ENCODE measurements around the gene SFXN5.

Gene SFXN5

GRCh38 chr2:72955228-72956049 lies 116.1 kb downstream of the SFXN5 start:
- no peak for DNase-seq (ENCODE audit: extremely low read depth, insufficient read length)
- TF ChIP-seq CTCF (IDR thresholded peaks at IDR 0.05; ENCODE audit: insufficient read depth, low read length, poor library complexity, severe bottlenecking), result no peak

GRCh38 chr2:72954376-72955227 lies 116.9 kb downstream of the SFXN5 start:
- no peak for TF ChIP-seq CTCF (IDR thresholded peaks at IDR 0.05; ENCODE audit: insufficient read depth, low read length, poor library complexity, severe bottlenecking)
- H3K36me3 ChIP-seq (ENCODE audit: control insufficient read depth, insufficient read depth, low read length), result no peaks in the 10 kb centered on the region
- peak overlapping the region; percentile 14; the same call in 1 of the 2 replicates for H3K4me3 ChIP-seq (replicated peaks; ENCODE audit: low read depth, low read length)
- no peak for DNase-seq (ENCODE audit: extremely low read depth, insufficient read length)
- H3K27me3 ChIP-seq (replicated peaks; ENCODE audit: control insufficient read depth, insufficient read depth, low read length), result no peaks in the 10 kb centered on the region

More at GRCh38 chr2:72955228-72956049, 116.1 kb downstream of the SFXN5 start:
- Histone ChIP-seq H3K27me3 (replicated peaks; ENCODE audit: control insufficient read depth, insufficient read depth, low read length) (no peaks in the 10 kb centered on the region), H3K4me3 (replicated peaks; ENCODE audit: low read depth, low read length) (no peak overlapping the region), H3K36me3 (ENCODE audit: control insufficient read depth, insufficient read depth, low read length) (no peaks in the 10 kb centered on the region)

GRCh38 chr2:72953976-72954375 lies 117.5 kb downstream of the SFXN5 start:
- no peak for TF ChIP-seq CTCF (IDR thresholded peaks at IDR 0.05; ENCODE audit: insufficient read depth, low read length, poor library complexity, severe bottlenecking)

GRCh38 chr2:72953528-72953927 lies 118.0 kb downstream of the SFXN5 start:
- no peak for TF ChIP-seq CTCF (IDR thresholded peaks at IDR 0.05; ENCODE audit: insufficient read depth, low read length, poor library complexity, severe bottlenecking)
- DNase-seq (ENCODE audit: extremely low read depth, insufficient read length), result no peak
- no peaks in the 10 kb centered on the region for H3K36me3 ChIP-seq (ENCODE audit: control insufficient read depth, insufficient read depth, low read length)
- H3K4me3 ChIP-seq (replicated peaks; ENCODE audit: low read depth, low read length), result no peak overlapping the region
- H3K27me3 ChIP-seq (replicated peaks; ENCODE audit: control insufficient read depth, insufficient read depth, low read length), result no peaks in the 10 kb centered on the region

More at GRCh38 chr2:72953976-72954375, 117.5 kb downstream of the SFXN5 start:
- H3K4me3 ChIP-seq (replicated peaks; ENCODE audit: low read depth, low read length), result peak overlapping the region; percentile 14
- H3K36me3 ChIP-seq (ENCODE audit: control insufficient read depth, insufficient read depth, low read length), result no peaks in the 10 kb centered on the region
- H3K27me3 ChIP-seq (replicated peaks; ENCODE audit: control insufficient read depth, insufficient read depth, low read length), result no peaks in the 10 kb centered on the region
- DNase-seq (ENCODE audit: extremely low read depth, insufficient read length), result no peak

GRCh38 chr2:72952961-72953360 lies 118.6 kb downstream of the SFXN5 start:
- DNase-seq (ENCODE audit: extremely low read depth, insufficient read length), result no peak
- TF ChIP-seq CTCF (IDR thresholded peaks at IDR 0.05; ENCODE audit: insufficient read depth, low read length, poor library complexity, severe bottlenecking), result no peak
- Histone ChIP-seq H3K4me3 (replicated peaks; ENCODE audit: low read depth, low read length) (no peak overlapping the region), H3K27me3 (replicated peaks; ENCODE audit: control insufficient read depth, insufficient read depth, low read length) (no peaks in the 10 kb centered on the region), H3K36me3 (ENCODE audit: control insufficient read depth, insufficient read depth, low read length) (no peaks in the 10 kb centered on the region)

Measured in GM06990 (cell line).